Endothelial cell of umbilical vein (primary cell): Measurements from ENCODE around the gene ADTRP. TPM values are rescaled to one million over a fixed set of nuclear protein-coding genes. Genes with fewer than 3 reads are reported as not detected.

Experiments
- BruUV-seq: library from RNA; stranded (reverse); fragments of 400-500 nt; replicated peaks from 2 replicates; lab custom pipeline; 2021; lab: Mats Ljungman, UMichigan
- CTCF ChIA-PET: fragments of 300-600, 350-600 bp; sonication (Branson Sonifier 250); formaldehyde crosslinking; loops from one replicate; lab custom pipeline; 2021; ENCODE audit warnings: antibody characterized with exemption, inconsistent platforms; lab: Charles Lee
- POLR2A ChIA-PET: fragments of 300-600, 350-600 bp; sonication (Branson Sonifier 250); formaldehyde crosslinking; loops from one replicate; lab custom pipeline; 2021; ENCODE audit warnings: antibody characterized with exemption, inconsistent platforms; lab: Charles Lee
- DNase-seq: peaks from one replicate; pipeline ENCODE4 v3.0.0-alpha.2; 2011; ENCODE audit warnings: low read depth, low spot score
- FAIRE-seq: peaks from 2 replicates; lab custom pipeline; 2011; peaks lifted over from hg19 to GRCh38; lab: Jason Lieb, UNC
- H2AFZ ChIP-seq: 2 replicates; pipeline ENCODE4 v1.6.0; 2012; ENCODE audit warnings: low read depth, low read length, control low read depth, inconsistent platforms
- H3K27ac ChIP-seq: 2 replicates; pipeline ENCODE4 v1.5.1; 2011; ENCODE audit warnings: low read depth, mild to moderate bottlenecking, control low read depth, low read length, moderate library complexity; ENCODE audit not compliant: insufficient read depth
- H3K27me3 ChIP-seq, 2 experiments: 2 replicates each; pipeline versions ENCODE4 v1.6.0 to v1.6.1; 2011; ENCODE audit warnings: low read length in 2 of 2, mixed read lengths in 1 of 2; ENCODE audit not compliant: control insufficient read depth in 2 of 2, insufficient read depth in 2 of 2
- H3K36me3 ChIP-seq, 2 experiments: 2 replicates in 1 of 2; 3 replicates in 1 of 2; pipeline ENCODE4 v1.5.1; 2011; ENCODE audit warnings: low read length in 2 of 2, mild to moderate bottlenecking in 1 of 2, moderate library complexity in 1 of 2; ENCODE audit not compliant: control insufficient read depth in 2 of 2, insufficient read depth in 2 of 2; ENCODE audit errors: extremely low read depth in 1 of 2
- H3K4me1 ChIP-seq: 3 replicates; pipeline ENCODE4 v1.5.1; 2011; ENCODE audit warnings: mild to moderate bottlenecking, low read length; ENCODE audit not compliant: control insufficient read depth, insufficient read depth; ENCODE audit errors: extremely low read depth
- H3K4me2 ChIP-seq: 2 replicates; pipeline ENCODE4 v1.6.1; 2011; ENCODE audit warnings: low read length, control low read depth, mixed read lengths; ENCODE audit not compliant: insufficient read depth
- H3K4me3 ChIP-seq, 3 experiments: fragments of 200-600 bp in 1 of 3; sonication (generic), shearing (Covaris generic) in 1 of 3; replicated peaks in 1 of 3; 2 replicates each; pipeline ENCODE4 v1.5.1; 2011 to 2016; ENCODE audit warnings: control low read depth in 3 of 3, low read length in 3 of 3, mild to moderate bottlenecking in 2 of 3, inconsistent platforms in 1 of 3, low read depth in 1 of 3, moderate library complexity in 1 of 3; ENCODE audit not compliant: insufficient read depth in 1 of 3
- H3K79me2 ChIP-seq: 2 replicates; pipeline ENCODE4 v1.6.0; 2012; ENCODE audit warnings: low read length, inconsistent platforms; ENCODE audit not compliant: control insufficient read depth, insufficient read depth
- H3K9ac ChIP-seq: replicated peaks from 2 replicates; pipeline ENCODE3; 2011; ENCODE audit warnings: low read length, control low read depth; ENCODE audit not compliant: insufficient read depth; ENCODE audit errors: extremely low read depth
- H3K9me1 ChIP-seq: replicated peaks from 3 replicates; pipeline ENCODE4 v1.6.0; 2011; ENCODE audit warnings: mild to moderate bottlenecking, low read length; ENCODE audit not compliant: control insufficient read depth, insufficient read depth; ENCODE audit errors: extremely low read depth
- H3K9me3 ChIP-seq: replicated peaks from 2 replicates; pipeline ENCODE4 v1.5.1; 2012; ENCODE audit warnings: low read length, inconsistent platforms; ENCODE audit not compliant: control insufficient read depth, insufficient read depth
- H4K20me1 ChIP-seq: replicated peaks from 2 replicates; pipeline ENCODE3; 2011; ENCODE audit warnings: mild to moderate bottlenecking, low read length; ENCODE audit not compliant: control insufficient read depth, insufficient read depth; ENCODE audit errors: extremely low read depth
- EZH2 ChIP-seq: IDR thresholded peaks from 2 replicates; pipeline ENCODE4 v1.6.1; 2012; ENCODE audit warnings: borderline replicate concordance, low read depth, mild to moderate bottlenecking, moderate library complexity, low read length, inconsistent platforms; ENCODE audit not compliant: severe bottlenecking
- FOS ChIP-seq: IDR thresholded peaks from 2 replicates; pipeline ENCODE4 v1.6.1; 2011; ENCODE audit warnings: mild to moderate bottlenecking, low read length, moderate library complexity, borderline replicate concordance; ENCODE audit not compliant: insufficient read depth
- GATA2 ChIP-seq: IDR thresholded peaks from 2 replicates; pipeline ENCODE4 v1.7.0; 2011; ENCODE audit warnings: low read depth, mild to moderate bottlenecking, moderate library complexity, mixed read lengths, low read length; ENCODE audit not compliant: insufficient read length, insufficient read depth
- JUN ChIP-seq: IDR thresholded peaks from 2 replicates; pipeline ENCODE4 v1.6.1; 2011; ENCODE audit warnings: borderline replicate concordance, low read depth; ENCODE audit not compliant: insufficient read length, insufficient read depth
- MAX ChIP-seq: IDR thresholded peaks from 2 replicates; pipeline ENCODE4 v1.6.1; 2011; ENCODE audit not compliant: insufficient read depth, insufficient read length
- MYC ChIP-seq: IDR thresholded peaks from one replicate; pipeline ENCODE4 v1.6.1; 2011; ENCODE audit warnings: mild to moderate bottlenecking, low read depth, low read length
- POLR2A ChIP-seq: IDR thresholded peaks from 2 replicates; pipeline ENCODE4 v1.6.1; 2012; ENCODE audit warnings: low read depth, mild to moderate bottlenecking, control low read depth, low read length
- POLR2AphosphoS5 ChIP-seq: IDR thresholded peaks from 2 replicates; pipeline ENCODE4 v1.6.1; 2012; ENCODE audit warnings: low read depth, mild to moderate bottlenecking, control low read depth, low read length, moderate library complexity; ENCODE audit not compliant: insufficient read depth
- dilution Hi-C: fragments of 300-500 bp; cut with MboI; formaldehyde crosslinking; loops from one replicate; pipeline ENCODE4 v1.15.0; 2019; ENCODE audit warnings: low sequenced_read_pairs; ENCODE audit not compliant: extremely low pct_ligation_motif_present
- intact Hi-C: fragments of 100-400 bp; cut with micrococcal nuclease; formaldehyde crosslinking; loops from one replicate; pipeline ENCODE4 v1.10.0; 2022
- polyA plus RNA-seq, 4 experiments: library from polyadenylated mRNA; depleted of rRNA in 3 of 4; stranded (reverse) in 3 of 4; unstranded in 1 of 4; fragments of >200 nt; gene quantifications; 2 replicates each; pipeline versions ENCODE4 v1.2.1 to v1.2.3, GENCODE V29; 2011 to 2012; ENCODE audit warnings: missing spikeins in 1 of 4
- total RNA-seq: library from RNA; stranded (reverse); gene quantifications from 2 replicates; pipeline ENCODE4 v1.2.3, GENCODE V29; 2021
- TF ChIP-seq, protein P1 (sequence below), 2 donors: IDR thresholded peaks; 1 replicate in 1 of 2; 2 replicates in 1 of 2; pipeline ENCODE4 v1.5.1; 2011; ENCODE audit warnings: low read length in 2 of 2, mild to moderate bottlenecking in 2 of 2, moderate library complexity in 2 of 2, control low read depth in 1 of 2, inconsistent platforms in 1 of 2, low read depth in 1 of 2; ENCODE audit not compliant: insufficient read depth in 1 of 2; ENCODE audit errors: extremely low read depth in 1 of 2

ADTRP gene
- total and polyA plus RNA-seq, 2 donors (not counting 3 experiments of a cell fraction or from before 2014, with no cell fraction given): 3.3 to 4.4 TPM

GRCh38 chr6:11815231-11815630, 36.6 kb upstream of the ADTRP start:
- no peak overlapping the region for H3K27ac ChIP-seq
- H3K79me2 ChIP-seq: no peaks in the 10 kb centered on the region
- dilution Hi-C loops (no loop called here), intact Hi-C loops (no loop called here)
- DNase-seq: no peak
- H3K9me1 ChIP-seq: no peaks in the 10 kb centered on the region
- ChIA-PET POLR2A (no interaction called here), CTCF (interaction anchor here (0.8 to 1.3 kb wide), 2 partner anchors 10 to 20 kb away, joined by 3 to 4 read pairs; no protein-coding TSS in a partner anchor)
- H2AFZ ChIP-seq: no peak overlapping the region
- BruUV-seq: no TSS peak
- H4K20me1 ChIP-seq: no peaks in the 10 kb centered on the region
- peaks cover 0 to 2% of the 10 kb centered on the region in 2 experiments for H3K27me3 ChIP-seq
- no peaks in the 10 kb centered on the region for H3K4me1 ChIP-seq
- H3K4me2 ChIP-seq: no peak overlapping the region
- H3K9ac ChIP-seq: no peak overlapping the region
- no peaks in the 10 kb centered on the region for H3K36me3 ChIP-seq
- no peak for FAIRE-seq
- no peaks in the 10 kb centered on the region for H3K9me3 ChIP-seq
- H3K4me3 ChIP-seq: no peak overlapping the region
- no peak for TF ChIP-seq GATA2
- no peak for TF ChIP-seq EZH2
- TF ChIP-seq MYC: no peak
- TF ChIP-seq MAX: no peak
- no peak for TF ChIP-seq JUN
- TF ChIP-seq, protein P1, sequence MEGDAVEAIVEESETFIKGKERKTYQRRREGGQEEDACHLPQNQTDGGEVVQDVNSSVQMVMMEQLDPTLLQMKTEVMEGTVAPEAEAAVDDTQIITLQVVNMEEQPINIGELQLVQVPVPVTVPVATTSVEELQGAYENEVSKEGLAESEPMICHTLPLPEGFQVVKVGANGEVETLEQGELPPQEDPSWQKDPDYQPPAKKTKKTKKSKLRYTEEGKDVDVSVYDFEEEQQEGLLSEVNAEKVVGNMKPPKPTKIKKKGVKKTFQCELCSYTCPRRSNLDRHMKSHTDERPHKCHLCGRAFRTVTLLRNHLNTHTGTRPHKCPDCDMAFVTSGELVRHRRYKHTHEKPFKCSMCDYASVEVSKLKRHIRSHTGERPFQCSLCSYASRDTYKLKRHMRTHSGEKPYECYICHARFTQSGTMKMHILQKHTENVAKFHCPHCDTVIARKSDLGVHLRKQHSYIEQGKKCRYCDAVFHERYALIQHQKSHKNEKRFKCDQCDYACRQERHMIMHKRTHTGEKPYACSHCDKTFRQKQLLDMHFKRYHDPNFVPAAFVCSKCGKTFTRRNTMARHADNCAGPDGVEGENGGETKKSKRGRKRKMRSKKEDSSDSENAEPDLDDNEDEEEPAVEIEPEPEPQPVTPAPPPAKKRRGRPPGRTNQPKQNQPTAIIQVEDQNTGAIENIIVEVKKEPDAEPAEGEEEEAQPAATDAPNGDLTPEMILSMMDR (IDR thresholded peaks at IDR 0.05; ENCODE audit: extremely low read depth in 1 of 2, insufficient read depth in 1 of 2, low read depth in 1 of 2, low read length in 2 of 2): no peak
- TF ChIP-seq POLR2AphosphoS5: no peak
- TF ChIP-seq FOS: no peak
- TF ChIP-seq POLR2A: no peak
